Right ventricle myocardium superior (tissue), 1 donor: ENCODE results near the gene CNGA3. TPM values are rescaled to one million over a fixed set of nuclear protein-coding genes. Genes with fewer than 3 reads are reported as not detected.
A peak's percentile ranks its signal among the peaks of the same experiment; 100 is the strongest.
"Not testable (repeated sequence)": the region's sequence is repeated elsewhere in the genome, so short reads cannot be mapped to it uniquely, and the experiment has no call there.

Experiments
- ATAC-seq: fragments of 200-7000 bp; cut with Tn5 transposase; one replicate; pipeline ENCODE4 v1.9.1; 2020; ENCODE audit warnings: mild to moderate bottlenecking; ENCODE audit not compliant: poor library complexity
- DNase-seq: peaks from one replicate; pipeline ENCODE4 v3.0.0-alpha.2; 2020
- intact Hi-C: fragments of 100-400 bp; cut with DNase I; formaldehyde crosslinking; loops from one replicate; pipeline ENCODE4 v1.11.2; 2022
- total RNA-seq: library from RNA; stranded (reverse); fragmentation: NEBNext Ultra II Directional; extraction: Animal tissue kit (Norgen Biotek cat#: 25700); gene quantifications from one replicate; pipeline ENCODE4 v1.2.1, GENCODE V29; 2021
- donor health status: DM: no; HTN: yes; CAD: no; lungs with severe emphysema.

CNGA3 gene
- total RNA-seq, 1 donor from 2014 or later = not detected

GRCh38 chr2:98416383-98417159 lies 70.3 kb downstream of the CNGA3 start:
- intact Hi-C loops = loop anchor here (10.0 kb wide), 1 partner anchor 158 kb away; no protein-coding TSS in a partner anchor
- ATAC-seq (no peak), DNase-seq (no peak)

GRCh38 chr2:98419544-98419943 lies 73.3 kb downstream of the CNGA3 start:
- intact Hi-C loops = loop anchor here (10.0 kb wide), 1 partner anchor 155 kb away; no protein-coding TSS in a partner anchor
- no peak for ATAC-seq
- no peak for DNase-seq

DNA sequence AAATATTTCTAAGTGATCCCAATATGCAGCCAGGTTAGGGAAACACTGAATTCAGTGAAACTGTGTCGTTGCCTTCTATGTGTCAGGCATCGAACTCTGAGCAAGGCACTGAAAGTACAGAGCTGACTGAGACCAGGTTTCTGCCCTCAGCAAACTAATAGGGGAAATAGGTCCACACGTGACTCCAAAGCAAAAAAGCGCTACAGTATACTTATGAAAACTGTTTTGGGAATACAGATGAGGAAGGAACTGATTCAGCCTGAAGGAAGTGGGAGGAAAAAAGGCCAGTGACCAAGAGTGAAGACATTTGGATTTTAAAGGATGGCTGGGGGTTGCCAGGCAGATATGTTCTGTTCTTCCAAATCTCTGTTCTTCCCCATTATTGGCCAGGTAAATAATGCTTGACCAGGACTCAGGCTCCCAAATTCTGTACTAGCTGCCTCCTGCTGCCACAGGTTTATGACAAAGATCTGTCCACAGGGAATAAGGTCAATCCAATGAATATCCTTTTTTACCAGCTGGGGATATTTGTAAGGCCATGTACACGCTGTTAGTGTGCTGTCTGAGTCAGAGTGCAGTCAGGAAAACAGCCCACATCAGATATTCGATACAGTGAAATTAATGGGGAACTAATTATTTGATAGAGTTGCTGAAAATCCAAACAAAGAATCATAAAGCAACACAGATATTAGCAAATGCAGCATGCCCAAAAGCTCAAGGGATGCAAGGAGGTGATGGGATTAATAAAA lies 73.9 kb downstream of the CNGA3 start:
- DNase-seq (no peak), ATAC-seq (peak; percentile 29)
- intact Hi-C loops = loop anchor here (10.0 kb wide), 1 partner anchor 155 kb away; no protein-coding TSS in a partner anchor

DNA sequence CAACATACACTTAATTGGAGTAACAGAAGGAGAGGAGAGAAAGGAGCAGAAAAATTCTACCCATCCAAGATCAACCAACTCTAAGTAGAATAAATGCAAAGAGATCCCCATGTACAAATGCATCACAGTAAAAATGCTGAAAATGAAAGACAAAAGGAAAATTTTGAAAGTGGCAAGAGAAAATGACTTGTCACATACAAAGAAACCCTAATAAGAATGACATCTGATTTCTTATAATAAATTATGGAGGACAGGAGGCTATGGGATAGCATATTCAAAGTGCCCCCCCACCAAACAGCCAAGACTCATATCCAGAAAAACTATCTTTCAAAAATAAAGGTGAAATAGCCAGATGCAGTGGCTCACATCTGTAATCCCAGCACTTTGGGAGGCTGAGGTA lies 76.2 kb downstream of the CNGA3 start:
- DNase-seq (no peak), ATAC-seq (no peak)
- intact Hi-C loops = no loop called here

DNA sequence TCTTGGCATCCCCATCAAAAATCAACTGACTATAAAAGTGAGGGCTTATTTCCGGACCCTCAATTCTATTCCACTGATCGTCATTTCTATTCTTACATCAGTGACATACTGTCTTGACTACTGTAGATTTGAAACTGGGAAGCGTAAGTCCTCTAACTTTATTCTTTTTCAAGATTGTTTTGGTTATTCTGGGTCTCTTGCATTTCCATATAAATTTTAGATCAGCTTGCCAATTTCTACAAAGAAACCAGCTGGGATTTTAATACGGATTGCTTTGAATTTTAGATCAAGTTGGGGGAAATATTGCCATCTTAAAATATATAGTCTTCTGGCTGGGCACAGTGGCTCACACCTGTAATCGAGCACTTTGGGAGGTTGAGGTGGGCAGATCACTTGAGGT lies 80.5 kb downstream of the CNGA3 start:
- intact Hi-C loops = no loop called here
- DNase-seq = no peak
- ATAC-seq = no peak

GRCh38 chr2:98432145-98432544 lies 85.9 kb downstream of the CNGA3 start:
- intact Hi-C loops = no loop called here
- DNase-seq = no peak
- no peak for ATAC-seq

DNA sequence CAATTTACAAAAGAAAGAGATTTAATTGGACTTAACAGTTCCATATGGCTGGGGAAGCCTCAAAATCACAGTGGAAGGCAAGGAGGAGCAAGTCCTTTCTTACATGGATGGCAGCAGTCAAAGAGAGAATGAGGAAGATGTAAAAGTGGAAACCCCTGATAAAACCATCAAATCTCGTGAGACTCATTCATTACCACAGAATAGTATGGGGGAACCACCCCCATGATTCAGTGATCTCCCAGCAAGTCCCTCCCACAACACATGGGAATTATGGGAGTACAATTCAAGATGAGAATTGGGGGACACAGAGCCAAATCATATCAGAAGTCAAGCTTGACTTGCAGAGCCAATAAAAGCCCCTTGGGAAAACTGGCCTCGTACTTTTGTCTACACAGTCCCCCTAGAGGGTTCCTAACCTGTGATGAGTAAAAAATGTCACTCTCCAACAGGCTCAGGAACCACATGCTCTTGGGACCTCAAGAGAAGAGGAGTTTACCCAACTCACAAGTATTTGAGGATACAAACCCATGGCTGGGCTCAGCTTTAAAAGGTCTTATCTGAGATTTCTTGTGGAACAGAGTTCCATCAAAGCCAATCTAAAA lies 87.2 kb downstream of the CNGA3 start:
- ATAC-seq (no peak), DNase-seq (no peak)
- intact Hi-C loops = no loop called here

- DNase-seq (no peak), ATAC-seq (no peak)
- intact Hi-C loops = no loop called here
Measured at GRCh38 chr2:98434492-98434891, 88.2 kb downstream of the CNGA3 start.

GRCh38 chr2:98435670-98436069 lies 89.4 kb downstream of the CNGA3 start:
- DNase-seq, intact Hi-C loops: not testable (repeated sequence)

DNA sequence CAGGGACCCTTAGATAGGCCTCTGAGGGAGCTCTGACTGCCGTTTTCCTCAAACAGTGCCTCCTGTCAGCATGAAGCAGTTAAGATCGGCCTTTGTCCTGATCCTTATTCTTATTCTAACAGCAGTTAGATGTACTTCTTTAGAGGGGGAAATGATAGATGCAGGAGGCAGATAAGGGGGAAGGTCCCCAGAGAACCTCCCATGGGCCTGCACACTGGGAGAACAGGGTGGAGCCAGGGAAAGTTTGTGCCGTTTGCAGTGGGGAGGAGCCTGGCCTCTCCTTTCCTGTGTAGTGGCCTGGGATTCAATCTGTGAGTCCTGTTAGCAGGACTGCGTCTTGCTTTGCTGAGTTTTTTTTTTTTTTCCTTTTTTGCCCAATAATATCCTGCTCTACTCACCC lies 90.5 kb downstream of the CNGA3 start:
- peak; percentile 78 for ATAC-seq
- intact Hi-C loops = no loop called here
- no peak for DNase-seq

More at GRCh38 chr2:98435670-98436069, 89.4 kb downstream of the CNGA3 start:
- not testable (repeated sequence) for ATAC-seq

DNA sequence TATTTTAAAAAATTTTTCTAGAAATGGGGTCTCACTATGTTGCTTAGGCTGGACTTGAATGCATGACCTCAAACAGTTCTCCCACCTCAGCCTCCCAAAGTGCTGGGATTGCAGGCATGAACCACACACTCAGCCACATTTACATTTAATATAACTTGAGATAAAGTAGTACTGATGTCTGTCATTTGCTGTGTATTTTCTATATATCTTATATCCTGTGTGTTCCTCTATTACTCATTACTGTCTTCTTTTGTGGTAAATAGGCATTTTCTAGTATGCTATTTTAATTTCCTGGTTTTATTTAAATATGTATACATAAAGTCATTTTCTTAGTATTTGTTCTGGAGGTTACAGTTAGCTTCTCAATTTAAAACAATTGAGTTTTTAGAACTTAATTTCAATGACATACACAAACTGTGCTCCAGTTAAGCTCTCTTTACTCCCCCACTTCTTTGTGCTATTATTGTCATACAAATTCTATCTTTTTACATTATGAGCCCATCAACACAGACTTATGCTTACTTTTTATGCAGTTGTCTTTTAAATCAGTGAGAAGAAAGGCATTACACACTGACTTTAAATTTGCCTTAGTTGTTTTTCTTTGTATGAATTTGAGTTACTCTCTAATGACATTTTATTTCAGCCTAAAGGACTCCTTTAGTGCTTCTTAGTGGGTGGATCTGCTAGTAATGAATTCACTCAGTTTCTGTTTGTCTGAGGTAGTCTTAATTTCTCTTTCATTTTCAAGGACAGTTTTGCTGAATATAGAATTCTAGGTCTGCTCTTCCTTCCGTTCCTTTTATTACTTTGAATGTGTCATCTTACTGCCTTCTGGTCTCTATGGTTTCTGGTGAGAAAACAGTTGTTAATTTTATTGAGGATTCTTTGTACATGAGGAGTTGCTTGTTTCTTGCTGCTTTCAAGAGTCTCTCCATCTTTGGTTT lies 92.2 kb downstream of the CNGA3 start:
- DNase-seq (no peak), ATAC-seq (no peak)
- intact Hi-C loops = no loop called here

DNA sequence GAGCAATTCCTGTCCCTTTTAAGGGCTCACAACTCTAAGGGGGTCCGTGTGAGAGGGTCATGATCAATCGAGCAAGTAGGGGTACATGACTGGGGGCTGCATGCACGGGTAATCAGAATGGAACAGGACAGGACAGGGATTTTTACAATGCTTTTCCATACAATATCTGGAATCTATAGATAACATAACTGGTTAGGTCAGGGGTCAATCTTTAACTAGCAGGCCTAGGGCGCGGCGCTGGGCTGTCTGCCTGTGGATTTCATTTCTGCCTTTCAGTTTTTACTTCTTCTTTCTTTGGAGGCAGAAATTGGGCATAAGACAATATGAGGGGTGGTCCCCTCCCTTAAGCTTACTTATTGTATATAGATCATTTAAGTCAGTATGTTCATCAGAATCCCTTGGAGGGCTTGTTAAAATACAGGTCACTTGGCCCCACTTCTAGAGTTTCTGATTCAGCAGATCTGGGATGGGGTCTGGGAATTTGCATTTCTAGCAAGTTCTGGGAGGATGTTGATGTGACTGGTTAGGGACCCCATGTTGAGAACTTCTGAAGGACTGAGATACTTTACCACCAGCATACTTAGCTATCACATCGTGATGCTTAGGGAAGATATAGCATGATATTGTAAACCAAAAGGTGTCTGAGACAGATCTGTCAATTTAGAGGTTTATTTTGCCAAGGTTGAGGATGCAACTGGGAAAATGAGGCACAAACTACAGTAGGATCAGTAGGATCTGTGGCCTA lies 95.6 kb downstream of the CNGA3 start:
- intact Hi-C loops = loop anchor here (10.0 kb wide), 1 partner anchor 123 kb away; no protein-coding TSS in a partner anchor
- DNase-seq (no peak), ATAC-seq (no peak)

DNA sequence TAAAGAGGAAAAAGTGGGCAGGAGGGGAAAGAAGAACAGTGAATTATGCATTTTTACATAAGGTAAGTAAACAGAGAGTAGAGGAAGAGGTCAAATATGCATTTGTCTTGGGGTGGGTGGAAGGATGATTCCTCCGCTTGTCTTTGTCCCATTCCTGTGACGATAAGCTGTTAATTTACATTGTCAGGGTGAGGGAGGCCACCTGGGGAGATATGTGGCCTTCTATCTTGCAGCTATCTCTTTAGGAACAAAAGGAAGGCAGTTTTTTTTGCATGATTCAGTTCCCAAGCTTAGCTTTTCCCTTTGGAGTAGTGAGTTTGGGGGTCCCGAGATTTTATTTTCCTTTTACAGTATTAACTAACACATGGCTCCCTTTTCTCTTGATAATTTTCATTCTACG lies 96.2 kb downstream of the CNGA3 start:
- intact Hi-C loops = loop anchor here (10.0 kb wide), 1 partner anchor 122 kb away; no protein-coding TSS in a partner anchor
- DNase-seq = no peak
- no peak for ATAC-seq

DNA sequence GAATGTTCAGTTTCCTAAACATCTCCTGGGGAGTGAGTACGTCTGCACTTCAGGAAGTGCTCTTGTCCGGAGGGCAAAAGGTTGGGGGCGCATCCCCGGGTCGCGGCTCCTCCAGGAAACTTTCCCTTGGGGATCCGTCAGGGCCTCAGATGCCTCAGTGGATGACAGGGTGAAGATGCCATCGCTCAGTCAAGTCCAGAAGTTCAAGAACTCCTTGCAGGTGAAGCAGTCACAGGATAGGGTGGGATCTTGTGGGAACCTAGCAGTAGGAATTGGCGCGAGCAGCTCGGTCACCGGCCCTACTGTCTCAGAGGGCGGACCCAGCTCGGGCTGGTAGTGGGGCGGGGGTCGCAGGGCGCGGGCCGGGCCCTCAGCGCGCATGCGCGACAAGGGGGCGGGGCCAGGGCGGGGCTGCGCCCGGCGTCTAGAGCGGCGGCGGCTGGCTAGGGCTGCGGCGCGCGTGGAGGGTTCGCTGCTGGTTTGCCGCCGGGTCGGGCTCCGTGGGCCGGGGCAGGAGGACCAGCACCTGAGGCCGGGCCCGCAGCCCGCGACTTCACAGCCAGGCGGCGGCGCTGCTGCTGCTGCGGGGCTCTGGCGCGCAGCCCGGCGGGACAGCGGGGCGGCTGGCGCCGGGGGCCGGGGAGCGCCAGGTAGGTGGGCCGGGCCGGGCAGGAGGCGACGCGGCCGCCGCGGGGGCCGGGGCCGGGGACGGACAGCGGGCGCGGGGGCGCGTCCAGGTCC lies 98.3 kb downstream of the CNGA3 start, which contains the start of gene INPP4A:
INPP4A (plus strand) TSS at position 423 of the 741 bp plus-strand sequence. CDS start 75,191 bp downstream, outside the sequence.
- intact Hi-C loops = loop anchor here (10.0 kb wide), 1 partner anchor 120 kb away; no protein-coding TSS in a partner anchor
- ATAC-seq (peak; percentile 97), DNase-seq (peak; percentile 87)

DNA sequence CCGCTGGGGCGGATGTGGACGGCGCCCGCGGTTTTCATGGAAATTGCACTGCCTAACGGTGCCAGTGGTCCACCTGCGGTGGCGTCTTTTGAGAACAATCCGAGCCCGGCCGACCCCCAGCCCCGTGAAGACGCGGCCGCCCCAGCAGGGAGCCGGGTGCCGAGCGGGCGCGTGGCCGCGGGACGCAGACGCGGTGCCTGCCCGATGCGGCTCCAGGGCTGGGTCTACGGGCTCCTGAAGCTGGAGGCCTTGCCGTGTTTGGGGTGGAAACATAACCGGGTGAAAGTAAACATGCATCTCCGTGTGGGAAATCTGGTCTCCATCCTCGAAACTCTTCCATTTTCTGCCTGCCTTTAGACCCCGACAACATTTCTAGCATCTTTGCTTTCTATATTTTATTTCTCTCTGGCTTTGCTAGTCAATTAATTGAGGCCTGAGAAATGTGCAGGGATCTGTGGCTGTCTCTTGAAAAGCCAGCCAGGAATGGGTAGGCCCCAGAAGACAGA lies 99.0 kb downstream of the CNGA3 start:
- DNase-seq (no peak), ATAC-seq (peak; percentile 57)
- intact Hi-C loops = loop anchor here (10.0 kb wide), 1 partner anchor 120 kb away; no protein-coding TSS in a partner anchor
